H54 (cell line): ENCODE data around the gene CYP1B1.

Source experiments
- DNase-seq: peaks from one replicate; pipeline ENCODE4 v3.0.0; 2011; ENCODE audit warnings: low spot score, mixed read lengths; ENCODE audit not compliant: insufficient read length
- FAIRE-seq: peaks from 3 replicates; lab custom pipeline; 2011; peaks lifted over from hg19 to GRCh38; lab: Jason Lieb, UNC
- POLR2A ChIP-seq: IDR thresholded peaks from 2 replicates; pipeline ENCODE4 v1.6.1; 2011; ENCODE audit warnings: low read depth, mild to moderate bottlenecking, low read length

Gene CYP1B1

GRCh38 chr2:38107738-38108410 is 31.9 kb upstream of the CYP1B1 start:
- TF ChIP-seq POLR2A = no peak
- no peak for FAIRE-seq
- DNase-seq = no peak

DNA sequence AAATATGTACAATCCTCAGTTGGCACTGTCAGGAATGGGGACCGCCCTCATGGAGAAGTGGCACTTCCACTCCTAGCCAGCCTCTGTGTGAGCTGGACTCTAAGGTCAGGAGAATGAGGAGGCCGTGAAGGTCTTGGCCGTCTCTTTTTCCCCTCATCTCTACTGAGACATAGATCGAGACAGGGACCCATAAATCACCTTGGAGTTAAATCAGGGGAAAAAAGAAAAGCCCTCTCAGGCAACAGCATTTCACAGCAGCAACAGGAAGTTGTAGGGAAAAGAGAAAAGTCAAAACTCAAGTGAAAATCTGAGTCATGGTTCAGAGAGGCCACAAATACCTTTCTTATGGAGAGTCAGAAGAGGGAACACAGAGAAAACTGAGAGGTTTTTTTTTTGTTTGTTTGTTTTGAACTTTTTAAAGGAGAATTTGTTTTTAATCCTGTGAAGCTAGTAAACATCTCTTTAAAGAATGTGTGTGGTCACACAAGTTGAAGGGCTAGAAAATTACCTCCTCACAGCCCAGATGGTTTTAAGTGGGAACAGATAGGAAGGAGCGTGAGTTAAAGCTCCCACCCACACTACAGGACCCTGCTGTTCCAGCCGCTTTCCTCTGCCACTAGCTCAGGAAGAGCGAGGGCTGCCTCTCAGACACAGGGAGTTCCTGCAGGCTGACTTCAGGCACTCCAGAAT is 30.6 kb upstream of the CYP1B1 start:
- DNase-seq = peak; percentile 17
- peak; percentile 36 for FAIRE-seq
- no peak for TF ChIP-seq POLR2A

- FAIRE-seq (no peak), DNase-seq (no peak)
- no peak for TF ChIP-seq POLR2A
Measured at GRCh38 chr2:38105922-38106321, 30.0 kb upstream of the CYP1B1 start.

DNA sequence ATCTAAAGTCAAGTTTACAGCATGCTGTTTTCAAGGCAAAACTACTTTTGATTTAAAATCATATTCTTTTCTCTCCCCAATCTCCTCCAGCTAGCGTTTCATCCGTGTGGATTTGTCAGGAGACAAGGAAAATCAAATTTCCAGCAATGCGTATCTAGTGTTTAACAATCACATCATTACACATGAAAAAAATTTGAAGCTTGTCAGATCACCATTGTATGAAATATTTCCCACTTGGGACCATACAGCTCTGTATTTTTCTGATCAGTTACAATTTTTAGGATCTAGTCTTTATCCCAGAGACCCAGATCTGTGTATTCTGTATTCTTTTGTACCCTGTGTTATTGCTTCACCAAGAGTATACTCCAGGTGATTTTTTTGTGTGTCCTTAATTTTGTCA is 28.6 kb upstream of the CYP1B1 start:
- no peak for FAIRE-seq
- TF ChIP-seq POLR2A = no peak
- no peak for DNase-seq

GRCh38 chr2:38100328-38100727 is 24.4 kb upstream of the CYP1B1 start:
- DNase-seq (no peak), FAIRE-seq (no peak)
- no peak for TF ChIP-seq POLR2A

DNA sequence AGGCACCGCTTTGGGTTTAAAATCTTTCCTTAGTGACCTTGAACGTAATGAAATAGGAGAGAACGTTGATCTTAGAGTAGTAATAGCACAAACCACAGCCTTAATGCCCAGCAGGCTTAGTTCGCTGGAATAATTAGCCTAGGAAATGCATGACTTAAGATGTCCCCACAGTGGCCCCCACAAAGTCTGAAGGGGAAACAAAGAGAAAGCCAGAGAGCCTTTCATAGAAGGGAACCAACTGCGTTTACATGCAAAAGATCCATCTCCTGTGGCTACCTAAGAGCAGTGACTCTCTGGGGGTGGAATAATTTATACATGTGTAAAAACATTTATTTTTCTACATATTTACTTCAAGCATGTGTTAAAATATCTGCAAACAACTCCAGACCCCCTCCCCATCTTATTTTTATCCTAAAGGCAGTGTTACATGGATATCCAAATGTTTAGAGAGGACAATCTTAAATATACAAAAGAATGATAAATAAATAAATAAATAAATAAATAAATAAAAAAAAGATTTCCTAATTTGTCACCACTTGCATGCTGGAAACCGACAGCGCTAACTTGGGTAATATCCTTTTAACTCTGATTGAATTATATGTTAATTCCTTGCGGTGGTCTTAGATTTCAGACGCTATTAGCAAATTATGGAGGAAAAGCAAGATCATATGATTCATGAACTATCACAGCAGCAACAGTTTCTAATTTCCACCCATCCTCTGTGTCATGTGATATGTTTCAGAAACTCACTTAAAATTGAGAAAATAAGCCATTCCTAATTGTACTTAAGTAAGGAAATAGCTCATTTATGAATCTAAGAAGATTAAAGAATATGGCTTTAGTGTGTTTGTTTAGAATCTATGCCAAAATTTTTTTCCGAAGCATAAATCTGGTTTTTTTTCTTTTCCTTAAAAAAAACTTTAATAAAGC is 23.4 kb upstream of the CYP1B1 start:
- FAIRE-seq (no peak), DNase-seq (no peak)
- no peak for TF ChIP-seq POLR2A

GRCh38 chr2:38098421-38099098 is 22.6 kb upstream of the CYP1B1 start:
- no peak for TF ChIP-seq POLR2A
- FAIRE-seq = no peak
- DNase-seq = no peak

DNA sequence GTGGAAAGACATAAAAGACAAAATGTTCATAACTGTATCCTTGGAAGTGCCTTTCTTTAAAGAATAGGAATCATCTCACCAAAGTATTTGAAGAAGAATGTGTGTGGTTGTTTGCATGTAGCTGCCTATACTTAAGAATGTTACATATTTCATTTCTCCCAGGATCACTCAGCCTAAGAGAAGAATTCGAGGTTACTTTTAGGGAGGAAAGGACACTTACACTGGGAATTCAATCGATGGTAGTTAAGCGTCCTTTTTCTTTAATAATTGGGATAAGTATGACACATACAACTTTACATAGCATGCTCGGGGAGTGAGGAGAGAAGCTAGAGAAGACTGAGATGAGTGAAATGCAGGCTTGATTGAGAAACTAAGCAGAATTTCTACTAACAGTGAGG is 22.0 kb upstream of the CYP1B1 start:
- no peak for FAIRE-seq
- TF ChIP-seq POLR2A = no peak
- no peak for DNase-seq

DNA sequence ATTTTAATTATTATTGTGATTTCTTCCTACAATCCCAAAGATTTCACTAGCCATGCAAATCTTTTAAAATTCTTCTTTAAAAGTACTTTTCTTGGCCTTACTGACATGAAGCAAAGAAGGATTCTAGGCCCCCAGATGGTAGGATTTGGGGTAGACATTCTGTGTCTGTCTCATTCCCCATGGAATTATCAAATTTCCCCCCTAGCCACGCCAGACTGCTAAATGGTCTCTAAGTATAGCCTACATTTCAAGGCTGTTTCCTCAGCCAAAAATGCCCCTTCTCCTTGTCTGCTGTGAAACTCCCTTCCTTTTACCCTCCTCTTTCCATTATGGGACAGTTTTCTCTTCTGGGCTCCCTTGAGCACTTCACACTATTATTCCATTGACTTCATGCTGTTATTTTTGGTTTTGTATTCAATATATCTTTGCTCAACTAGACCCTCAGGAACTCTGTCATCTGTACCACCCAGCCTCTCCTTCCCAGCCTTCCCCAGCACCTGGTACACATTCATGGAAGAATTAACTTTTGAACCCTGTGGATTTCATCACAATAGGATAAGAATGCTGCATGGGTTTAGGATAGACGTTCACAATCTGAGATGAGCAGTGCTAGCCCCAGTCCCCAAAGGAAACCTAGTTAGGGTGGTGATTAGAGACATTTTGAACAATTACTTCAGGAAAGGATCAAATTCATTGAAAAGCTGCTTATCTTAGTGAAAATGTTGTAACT is 21.5 kb upstream of the CYP1B1 start:
- no peak for FAIRE-seq
- DNase-seq = no peak
- no peak for TF ChIP-seq POLR2A

GRCh38 chr2:38095996-38096861 is 20.3 kb upstream of the CYP1B1 start:
- no peak for TF ChIP-seq POLR2A
- DNase-seq (no peak), FAIRE-seq (no peak)

DNA sequence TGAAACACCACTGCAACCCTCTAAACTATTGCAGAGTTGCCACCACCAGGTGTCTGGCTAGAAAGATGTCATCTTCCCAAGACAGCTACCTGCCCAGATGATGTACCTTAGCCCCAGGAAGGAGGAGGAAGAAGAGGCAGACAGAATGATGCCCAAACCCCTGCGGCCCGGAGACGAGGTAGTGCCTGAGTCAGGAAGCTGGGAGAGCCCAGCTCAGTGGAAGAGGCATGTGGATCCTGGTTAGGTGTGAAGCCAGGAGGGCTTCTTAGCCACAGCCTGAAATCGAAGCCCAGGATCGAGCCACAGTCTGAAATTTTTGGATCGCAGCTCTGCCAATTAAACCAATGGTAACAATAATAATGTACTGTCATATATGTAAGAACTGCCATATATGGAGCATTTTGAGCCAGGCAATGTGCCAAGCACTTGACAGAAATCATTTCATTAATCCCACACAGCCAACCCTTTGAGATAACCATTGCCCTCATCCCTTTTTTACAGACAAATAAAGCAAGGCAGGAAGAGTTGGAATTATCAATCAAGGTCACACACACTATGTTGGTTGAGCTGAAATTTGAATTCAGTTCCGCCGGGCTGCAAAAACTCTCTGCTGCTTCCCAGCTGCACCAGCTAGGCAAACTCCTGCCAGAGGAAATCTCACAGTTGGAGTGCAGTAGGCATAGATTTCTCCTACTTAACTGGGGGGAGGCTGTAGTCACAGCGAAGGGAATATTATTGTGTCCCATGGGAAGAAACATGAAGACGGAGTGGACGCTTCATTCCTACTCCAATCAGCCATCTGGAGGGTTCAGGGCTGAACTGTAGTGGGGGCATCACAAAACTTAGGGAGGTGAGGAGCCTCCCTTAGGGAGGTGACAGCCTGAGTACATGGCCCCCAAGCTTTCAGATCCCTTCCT is 19.4 kb upstream of the CYP1B1 start:
- no peak for TF ChIP-seq POLR2A
- DNase-seq = no peak
- FAIRE-seq = no peak
